ENCODE data around the gene CTIF. TPM values are rescaled to one million over a fixed set of nuclear protein-coding genes. Genes with fewer than 3 reads are reported as not detected.

CTIF gene
- total RNA-seq, 1 experiment from 2014 or later = 5.8 TPM

GRCh38 chr18:48831113-48831759, 292.4 kb downstream of the CTIF start:
- Histone ChIP-seq H3K4me1 (ENCODE audit: insufficient read depth, low read length) (peaks cover 33% of the 10 kb centered on the region), H3K27me3 (ENCODE audit: low read length) (no peaks in the 10 kb centered on the region), H3K4me2 (ENCODE audit: low read length) (no peak overlapping the region), H3K9me3 (ENCODE audit: low read length) (no peaks in the 10 kb centered on the region), H3K27ac (ENCODE audit: low read length) (no peak overlapping the region), H3K4me3 (ENCODE audit: low read length) (no peak overlapping the region), H3K9me2 (replicated peaks; ENCODE audit: low read length) (no peaks in the 10 kb centered on the region), H3K36me3 (ENCODE audit: low read depth, low read length) (no peaks in the 10 kb centered on the region), H3F3A (ENCODE audit: low read length, unreplicated experiment) (no peaks in the 10 kb centered on the region), H2AFZ (ENCODE audit: low read length) (no peak overlapping the region), H3K9ac (ENCODE audit: low read length) (no peak overlapping the region), H3K79me2 (ENCODE audit: low read length) (no peaks in the 10 kb centered on the region), H4K20me1 (ENCODE audit: low read length) (no peaks in the 10 kb centered on the region)
- ChIA-PET POLR2A (ENCODE audit: unreplicated experiment) (no interaction called here), CTCF (interaction anchor here (0.6 kb wide), 1 partner anchor 12 kb away, joined by 3 read pairs; no protein-coding TSS in a partner anchor)
- TF ChIP-seq CTCF (conservative IDR thresholded peaks at IDR 0.05; ENCODE audit: low read depth, low read length) (no peak), EZH2phosphoT487 (IDR thresholded peaks at IDR 0.05; ENCODE audit: borderline replicate concordance, low read length) (no peak), EZH2 (IDR thresholded peaks at IDR 0.05; ENCODE audit: low read length, unreplicated experiment) (no peak)
- BruUV-seq (replicated peaks) = no TSS peak
- intact Hi-C loops (cut with micrococcal nuclease) = loop anchor here (5.0 kb wide), 1 partner anchor 116 kb away; no protein-coding TSS in a partner anchor
- DNase-seq = no peak
- ATAC-seq = no peak

DNA sequence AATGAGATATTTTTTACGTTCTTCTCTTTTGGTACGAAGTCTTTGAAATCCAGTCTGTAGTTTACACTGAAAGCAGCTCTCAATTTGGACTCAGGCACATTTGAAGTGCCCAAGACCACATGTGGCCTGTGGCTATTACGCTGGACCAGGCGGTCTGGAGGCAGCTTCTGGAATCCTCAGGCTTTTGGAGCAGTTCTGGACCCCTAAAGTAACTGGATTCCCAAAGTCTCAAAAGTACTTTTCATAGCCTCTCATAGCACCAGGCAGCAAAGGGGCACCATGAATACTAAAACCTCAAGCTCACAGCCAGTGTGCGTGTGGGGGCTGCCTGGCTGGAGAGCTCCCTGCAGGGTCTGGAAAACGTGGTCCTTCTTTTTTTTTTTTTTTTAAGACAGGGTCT, 293.0 kb downstream of the CTIF start:
- DNase-seq = no peak
- H3F3A ChIP-seq (ENCODE audit: low read length, unreplicated experiment) = no peaks in the 10 kb centered on the region
- no peak overlapping the region for H3K9ac ChIP-seq (ENCODE audit: low read length)
- BruUV-seq (replicated peaks) = no TSS peak
- no peak for TF ChIP-seq EZH2phosphoT487 (IDR thresholded peaks at IDR 0.05; ENCODE audit: borderline replicate concordance, low read length)
- TF ChIP-seq CTCF (conservative IDR thresholded peaks at IDR 0.05; ENCODE audit: low read depth, low read length) = no peak
- TF ChIP-seq EZH2 (IDR thresholded peaks at IDR 0.05; ENCODE audit: low read length, unreplicated experiment) = no peak
- H3K79me2 ChIP-seq (ENCODE audit: low read length) = no peaks in the 10 kb centered on the region
- no peak overlapping the region for H2AFZ ChIP-seq (ENCODE audit: low read length)
- no peak for ATAC-seq
- peaks cover 33% of the 10 kb centered on the region for H3K4me1 ChIP-seq (ENCODE audit: insufficient read depth, low read length)
- no peaks in the 10 kb centered on the region for H3K27me3 ChIP-seq (ENCODE audit: low read length)
- H3K4me2 ChIP-seq (ENCODE audit: low read length) = no peak overlapping the region
- H4K20me1 ChIP-seq (ENCODE audit: low read length) = no peaks in the 10 kb centered on the region
- H3K36me3 ChIP-seq (ENCODE audit: low read depth, low read length) = no peaks in the 10 kb centered on the region
- intact Hi-C loops (cut with micrococcal nuclease) = loop anchor here (5.0 kb wide), 1 partner anchor 115 kb away; no protein-coding TSS in a partner anchor
- H3K27ac ChIP-seq (ENCODE audit: low read length) = no peak overlapping the region
- no peak overlapping the region for H3K4me3 ChIP-seq (ENCODE audit: low read length)
- H3K9me3 ChIP-seq (ENCODE audit: low read length) = no peaks in the 10 kb centered on the region
- ChIA-PET POLR2A (ENCODE audit: unreplicated experiment) (no interaction called here), CTCF (interaction anchor here (0.6 to 1.1 kb wide), 2 partner anchors 12 to 54 kb away, joined by 3 to 4 read pairs; no protein-coding TSS in a partner anchor)
- no peaks in the 10 kb centered on the region for H3K9me2 ChIP-seq (replicated peaks; ENCODE audit: low read length)
